ENCODE measurements around the gene NAV2.

GRCh38 chr11:20049231-20049630 is 336.6 kb downstream of the NAV2 start:
- no peak for TF ChIP-seq POLR2A (IDR thresholded peaks at IDR 0.05)
- TF ChIP-seq CTCF (IDR thresholded peaks at IDR 0.05), result no peak
